ENCODE results near the gene TMUB1. TPM values are rescaled to one million over a fixed set of nuclear protein-coding genes. Genes with fewer than 3 reads are reported as not detected.

Gene TMUB1
- total RNA-seq, 1 donor from 2014 or later = 7.6 TPM

Other genes with a start within 250 kb of the TMUB1 start
- gene AOC1, start 231.0 kb downstream of the TMUB1 start, total RNA-seq = 0.59 TPM
- gene KCNH2, start 105.2 kb downstream of the TMUB1 start, total RNA-seq = 0.99 TPM
- 3.5 TPM for gene NOS3, start 92.5 kb downstream of the TMUB1 start, total RNA-seq
- gene ATG9B, start 59.0 kb downstream of the TMUB1 start, total RNA-seq = 15.4 TPM
- gene ABCB8, start 55.0 kb downstream of the TMUB1 start, total RNA-seq = 13.2 TPM
- 0.39 TPM for gene ASIC3, start 35.0 kb downstream of the TMUB1 start, total RNA-seq
- 6.4 TPM for gene CDK5, start 25.6 kb downstream of the TMUB1 start, total RNA-seq
- gene SLC4A2, start 23.9 kb downstream of the TMUB1 start, total RNA-seq = 28.2 TPM
- 35.9 TPM for gene FASTK, start 2.7 kb downstream of the TMUB1 start, total RNA-seq
- 27.6 TPM for gene AGAP3, start 3.0 kb upstream of the TMUB1 start, total RNA-seq
- gene GBX1, start 84.2 kb upstream of the TMUB1 start, total RNA-seq = 0.30 TPM
- 0.69 TPM for gene ASB10, start 103.8 kb upstream of the TMUB1 start, total RNA-seq
- not detected for gene H2BK1, start 127.0 kb upstream of the TMUB1 start, total RNA-seq
- 16.7 TPM for gene ABCF2, start 143.7 kb upstream of the TMUB1 start, total RNA-seq
- gene CHPF2, start 149.0 kb upstream of the TMUB1 start, total RNA-seq = 18.5 TPM
- gene SMARCD3, start 165.2 kb upstream of the TMUB1 start, total RNA-seq = 34.5 TPM

Data from skin of body (tissue), 1 donor.